ENCODE results near the gene KIZ. TPM values are rescaled to one million over a fixed set of nuclear protein-coding genes. Genes with fewer than 3 reads are reported as not detected.

The KIZ gene, protein sequence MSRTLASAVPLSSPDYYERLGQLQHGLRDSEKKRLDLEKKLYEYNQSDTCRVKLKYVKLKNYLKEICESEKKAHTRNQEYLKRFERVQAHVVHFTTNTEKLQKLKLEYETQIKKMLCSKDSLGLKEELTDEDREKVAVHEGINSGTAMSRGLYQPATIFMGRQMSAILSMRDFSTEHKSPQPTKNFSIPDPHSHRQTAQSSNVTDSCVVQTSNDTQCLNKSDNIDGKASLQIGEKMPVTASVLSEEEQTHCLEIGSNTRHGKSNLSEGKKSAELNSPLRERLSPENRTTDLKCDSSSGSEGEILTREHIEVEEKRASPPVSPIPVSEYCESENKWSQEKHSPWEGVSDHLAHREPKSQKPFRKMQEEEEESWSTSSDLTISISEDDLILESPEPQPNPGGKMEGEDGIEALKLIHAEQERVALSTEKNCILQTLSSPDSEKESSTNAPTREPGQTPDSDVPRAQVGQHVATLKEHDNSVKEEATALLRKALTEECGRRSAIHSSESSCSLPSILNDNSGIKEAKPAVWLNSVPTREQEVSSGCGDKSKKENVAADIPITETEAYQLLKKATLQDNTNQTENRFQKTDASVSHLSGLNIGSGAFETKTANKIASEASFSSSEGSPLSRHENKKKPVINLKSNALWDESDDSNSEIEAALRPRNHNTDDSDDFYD
- 10 to 100 TPM in 1 of 2 donors, 1 to 10 TPM in 1; 9.7 to 10.5 TPM for total RNA-seq

DNA sequence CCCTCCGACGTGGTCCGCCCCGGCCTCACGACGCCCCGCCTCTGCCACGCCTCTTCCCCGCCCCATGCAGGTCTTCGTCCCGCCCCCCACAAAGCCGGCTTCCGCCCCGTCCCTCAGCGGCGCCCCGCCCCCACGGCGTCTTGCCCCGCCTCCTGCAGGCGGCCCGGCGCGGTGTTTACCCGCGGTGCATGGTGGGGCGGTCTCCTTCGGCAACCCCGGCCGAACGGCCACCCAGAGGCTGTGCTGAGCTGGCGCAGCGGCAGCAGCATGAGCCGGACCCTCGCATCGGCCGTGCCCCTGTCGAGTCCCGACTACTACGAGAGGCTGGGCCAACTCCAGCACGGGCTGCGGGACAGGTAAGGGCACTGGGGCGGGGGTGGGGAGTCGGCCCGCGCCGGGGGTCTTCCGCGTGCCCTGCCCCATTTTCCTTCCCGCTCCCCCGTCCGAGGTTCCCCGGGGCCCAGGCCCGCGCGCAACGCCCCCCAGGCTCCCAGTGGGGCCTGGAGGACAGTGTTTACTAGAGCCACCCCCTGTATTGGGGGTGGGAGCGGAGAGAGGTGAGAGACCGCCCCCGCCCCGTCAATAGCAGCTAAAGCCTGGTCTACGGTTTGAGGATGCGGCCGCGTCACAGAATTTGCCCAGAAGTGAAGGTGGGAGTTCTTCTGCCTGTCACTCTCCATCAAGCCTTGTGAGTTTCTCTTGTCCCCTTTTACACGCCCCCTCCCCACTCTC lies at the start of gene KIZ:
Gene KIZ, plus strand, starts transcription at position 234 of the 732 bp plus-strand sequence. Its CDS starts 34 bp downstream, at position 268.
- Mint-ChIP-seq H3K36me3 (ENCODE audit: low read depth) (no peaks in the 10 kb centered on the region), H3K9me3 (no peaks in the 10 kb centered on the region), H3K4me3 (peak within 1 kb of the TSS; percentile 89), H3K4me1 (peaks cover 15% of the 10 kb centered on the region), H3K27me3 (peaks cover 7% of the 10 kb centered on the region), H3K27ac (peak within 1 kb of the TSS; percentile 81)
- ATAC-seq (replicated peaks), result peak; percentile 97

DNA sequence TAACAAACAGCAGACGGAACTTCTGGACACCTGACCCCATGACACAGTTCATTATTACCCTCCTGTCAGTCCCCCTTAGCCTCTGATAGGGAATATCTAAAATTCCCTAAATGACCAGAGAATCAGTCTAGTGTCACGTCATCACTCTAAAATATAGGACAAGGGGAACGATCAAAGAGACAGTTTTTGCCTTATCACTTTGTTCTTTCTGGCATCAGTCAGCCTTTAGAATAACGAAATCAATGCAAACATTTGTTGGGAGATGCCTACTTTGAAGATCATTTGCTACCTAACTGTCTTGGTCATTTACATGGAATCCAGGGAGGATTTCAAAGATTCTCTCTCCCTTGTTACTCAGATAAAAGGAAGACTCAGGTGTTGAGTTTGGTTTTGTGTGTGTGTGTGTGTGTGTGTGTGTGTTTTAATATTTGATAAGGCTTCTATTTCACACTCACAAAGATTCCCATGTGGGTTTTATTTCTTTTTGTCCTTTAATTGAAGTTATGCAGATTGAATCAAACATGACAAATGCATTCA lies 48.0 kb upstream of the KIZ start:
- Mint-ChIP-seq H3K4me3 (no peak overlapping the region), H3K27me3 (peaks cover 33% of the 10 kb centered on the region), H3K4me1 (no peaks in the 10 kb centered on the region), H3K9me3 (no peaks in the 10 kb centered on the region), H3K36me3 (ENCODE audit: low read depth) (no peaks in the 10 kb centered on the region), H3K27ac (no peak overlapping the region)
- ATAC-seq (replicated peaks), result no peak

DNA sequence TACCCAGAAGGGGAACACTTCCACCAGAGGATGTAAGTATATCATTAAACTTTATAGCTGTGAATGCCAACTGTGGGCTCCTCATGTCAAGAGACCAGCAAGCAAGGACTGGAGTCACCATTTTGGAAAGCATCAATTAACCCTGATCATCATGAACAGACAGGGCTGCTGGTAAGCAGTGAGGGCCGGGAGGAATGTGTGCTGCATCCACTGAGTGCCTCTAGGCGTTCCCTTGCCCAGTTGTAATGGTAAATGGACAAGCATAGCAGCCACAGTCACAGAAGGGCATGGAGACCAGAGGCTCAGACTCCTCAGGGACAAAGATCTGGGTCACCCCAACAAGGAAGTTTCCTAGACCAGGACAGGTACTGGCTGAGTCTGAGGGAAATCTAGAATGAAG lies 43.3 kb upstream of the KIZ start:
- Mint-ChIP-seq H3K9me3 (no peaks in the 10 kb centered on the region), H3K27ac (no peak overlapping the region), H3K27me3 (peaks cover 47% of the 10 kb centered on the region), H3K4me1 (no peaks in the 10 kb centered on the region), H3K4me3 (no peak overlapping the region), H3K36me3 (ENCODE audit: low read depth) (no peaks in the 10 kb centered on the region)
- ATAC-seq (replicated peaks), result no peak

DNA sequence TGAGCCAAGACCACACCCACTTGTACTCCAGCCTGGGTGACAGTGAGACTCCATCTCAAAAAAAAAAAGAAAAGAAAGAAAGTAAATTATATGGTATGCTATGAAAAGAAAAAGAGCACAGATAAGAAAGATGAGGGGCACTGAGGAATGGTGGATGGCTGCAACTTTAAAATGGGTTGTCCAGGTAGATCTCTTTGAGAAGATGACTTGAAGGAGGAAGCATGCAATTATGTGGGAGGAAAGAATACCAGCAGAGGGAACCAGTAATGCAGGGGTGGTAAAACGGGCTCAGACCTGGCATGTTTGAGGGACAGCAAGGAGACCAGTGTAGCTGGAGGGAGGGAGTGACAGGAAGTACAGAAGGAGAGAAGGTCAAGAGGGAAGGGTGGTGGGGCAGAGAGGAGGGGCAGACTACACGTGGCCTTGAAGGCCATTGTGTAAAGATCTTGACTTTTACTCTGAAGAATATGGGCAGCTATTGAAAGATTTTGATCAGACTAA lies 42.0 kb upstream of the KIZ start:
- Mint-ChIP-seq H3K27me3 (peaks cover 49% of the 10 kb centered on the region), H3K27ac (no peak overlapping the region), H3K4me1 (no peaks in the 10 kb centered on the region), H3K4me3 (no peak overlapping the region), H3K9me3 (no peaks in the 10 kb centered on the region), H3K36me3 (ENCODE audit: low read depth) (no peaks in the 10 kb centered on the region)
- ATAC-seq (replicated peaks), result no peak

DNA sequence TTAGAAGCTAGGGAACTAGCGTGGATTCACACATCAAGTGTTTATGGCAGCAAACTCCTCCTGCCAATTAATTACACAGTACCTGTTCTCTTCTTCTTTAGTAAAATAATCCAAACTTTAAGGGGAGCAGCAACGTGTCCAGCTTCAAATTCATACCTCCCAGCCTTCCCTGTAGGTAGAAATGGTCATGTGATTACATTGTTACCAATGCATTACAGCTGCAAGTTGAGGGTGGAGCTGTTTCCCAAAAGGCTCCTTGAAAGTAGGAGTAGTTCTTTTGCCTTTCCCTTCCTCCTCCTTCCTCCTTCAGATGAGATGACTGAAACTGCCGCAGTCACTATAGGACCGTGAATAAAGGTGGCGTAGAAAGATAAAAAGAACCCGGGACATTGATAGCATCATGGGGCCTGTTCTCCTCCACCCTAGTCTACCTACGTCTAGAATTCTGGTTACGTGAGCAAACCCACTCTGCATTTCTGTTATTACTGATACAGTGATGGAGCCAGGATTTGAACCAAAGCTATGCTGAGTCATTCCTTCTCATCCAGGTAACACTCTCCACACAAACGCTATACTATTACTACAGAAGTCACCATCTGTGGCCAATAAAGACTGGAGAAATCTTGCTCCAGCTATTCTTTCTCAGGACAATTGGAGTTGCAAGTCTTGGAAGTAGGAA lies 37.9 kb upstream of the KIZ start:
- ATAC-seq (replicated peaks), result no peak
- no peaks in the 10 kb centered on the region for H3K9me3 Mint-ChIP-seq
- no peaks in the 10 kb centered on the region for H3K36me3 Mint-ChIP-seq (ENCODE audit: low read depth)
- peaks cover 70% of the 10 kb centered on the region for H3K27me3 Mint-ChIP-seq
- H3K4me1 Mint-ChIP-seq, result no peaks in the 10 kb centered on the region
- no peak overlapping the region for H3K4me3 Mint-ChIP-seq
- H3K27ac Mint-ChIP-seq, result no peak overlapping the region

DNA sequence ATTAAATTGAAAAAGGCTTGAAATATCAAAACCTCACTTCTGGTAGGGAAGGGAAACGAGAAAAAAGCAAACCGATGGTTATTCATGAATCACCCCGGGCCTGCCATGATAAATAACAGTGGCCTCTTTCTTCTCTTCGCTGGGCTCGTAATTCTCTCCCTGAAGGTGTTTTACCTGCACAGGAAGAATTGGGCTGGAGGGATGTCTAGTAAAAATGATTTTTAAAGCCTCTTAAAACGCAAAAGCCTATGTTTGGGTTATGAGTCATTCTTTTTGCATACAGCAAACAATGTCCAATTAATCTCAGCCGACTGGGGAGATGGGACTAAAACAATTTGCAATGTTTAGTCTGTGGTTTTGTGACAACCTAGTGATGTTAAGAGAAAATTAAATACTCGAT lies 36.5 kb upstream of the KIZ start:
- Mint-ChIP-seq H3K27me3 (peaks cover 76% of the 10 kb centered on the region), H3K36me3 (ENCODE audit: low read depth) (no peaks in the 10 kb centered on the region), H3K9me3 (no peaks in the 10 kb centered on the region), H3K4me3 (no peak overlapping the region), H3K27ac (no peak overlapping the region), H3K4me1 (no peaks in the 10 kb centered on the region)
- no peak for ATAC-seq (replicated peaks)

DNA sequence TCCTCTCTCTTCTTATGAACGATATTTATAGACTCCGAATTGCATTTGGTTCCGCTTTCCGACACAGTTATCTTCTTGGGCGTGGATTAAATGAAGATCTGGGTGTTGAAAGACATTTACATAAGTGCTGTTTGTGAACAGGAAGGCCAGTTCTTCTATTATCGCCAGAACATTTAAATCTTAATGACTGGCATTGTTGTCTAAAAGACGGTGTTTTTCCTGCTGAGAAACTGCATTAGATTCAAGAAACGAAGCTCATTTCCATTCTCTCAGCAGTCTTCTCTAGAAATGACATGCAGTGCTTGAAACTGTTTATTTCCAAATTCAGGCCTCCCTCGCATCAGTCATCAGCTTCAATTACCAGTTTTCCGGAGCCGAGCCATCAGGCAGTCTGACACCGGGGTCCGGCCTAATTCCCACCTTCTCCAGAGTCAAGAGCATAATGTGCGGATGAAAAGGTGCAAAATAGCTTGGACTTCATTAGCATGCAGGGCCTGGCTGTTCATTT lies 35.7 kb upstream of the KIZ start:
- Mint-ChIP-seq H3K4me3 (no peak overlapping the region), H3K36me3 (ENCODE audit: low read depth) (no peaks in the 10 kb centered on the region), H3K4me1 (no peaks in the 10 kb centered on the region), H3K9me3 (no peaks in the 10 kb centered on the region), H3K27me3 (peaks cover 74% of the 10 kb centered on the region), H3K27ac (no peak overlapping the region)
- no peak for ATAC-seq (replicated peaks)

DNA sequence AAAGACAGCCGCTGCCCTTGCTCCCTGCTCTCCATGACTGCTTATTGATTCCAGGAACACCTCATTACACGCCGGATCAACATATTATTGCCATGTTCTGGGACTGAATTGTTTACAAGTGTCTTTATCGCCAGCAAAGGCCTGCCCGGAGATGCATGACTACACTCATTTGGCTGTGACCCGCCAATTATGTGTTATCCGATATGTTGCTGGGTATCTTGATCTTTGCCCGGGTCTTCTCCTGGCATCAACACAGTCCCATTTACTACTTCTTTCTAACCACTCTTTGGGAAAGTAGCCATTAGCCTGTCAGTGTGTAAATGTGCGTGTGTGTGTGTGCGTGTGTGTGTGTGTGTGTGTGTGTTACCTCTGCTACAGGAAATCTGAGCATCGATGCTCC lies 35.2 kb upstream of the KIZ start:
- H3K27ac Mint-ChIP-seq, result no peak overlapping the region
- H3K9me3 Mint-ChIP-seq, result no peaks in the 10 kb centered on the region
- no peak overlapping the region for H3K4me3 Mint-ChIP-seq
- H3K36me3 Mint-ChIP-seq (ENCODE audit: low read depth), result no peaks in the 10 kb centered on the region
- ATAC-seq (replicated peaks), result no peak
- peaks cover 73% of the 10 kb centered on the region for H3K27me3 Mint-ChIP-seq
- no peaks in the 10 kb centered on the region for H3K4me1 Mint-ChIP-seq

DNA sequence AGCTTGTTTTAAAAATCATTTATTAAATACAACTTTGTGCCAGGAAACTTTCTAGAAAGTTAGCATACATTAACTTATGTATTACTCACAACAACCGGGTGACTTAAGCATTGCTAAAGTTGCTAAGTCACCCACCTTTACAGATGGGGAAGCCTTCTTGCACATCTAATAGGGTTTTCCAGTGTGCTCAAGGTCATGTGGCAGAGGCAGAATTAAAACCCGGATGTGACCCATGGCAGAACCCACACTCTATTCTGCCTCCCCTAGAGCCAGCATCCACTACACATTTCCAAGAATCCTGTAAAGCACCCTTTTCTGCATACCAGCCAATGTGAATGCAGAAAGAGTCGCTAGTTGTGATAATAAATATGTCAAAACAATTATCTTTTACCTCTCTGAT lies 33.1 kb upstream of the KIZ start:
- Mint-ChIP-seq H3K9me3 (no peaks in the 10 kb centered on the region), H3K27me3 (peaks cover 80% of the 10 kb centered on the region), H3K27ac (no peak overlapping the region), H3K4me3 (no peak overlapping the region), H3K36me3 (ENCODE audit: low read depth) (no peaks in the 10 kb centered on the region), H3K4me1 (no peaks in the 10 kb centered on the region)
- no peak for ATAC-seq (replicated peaks)

DNA sequence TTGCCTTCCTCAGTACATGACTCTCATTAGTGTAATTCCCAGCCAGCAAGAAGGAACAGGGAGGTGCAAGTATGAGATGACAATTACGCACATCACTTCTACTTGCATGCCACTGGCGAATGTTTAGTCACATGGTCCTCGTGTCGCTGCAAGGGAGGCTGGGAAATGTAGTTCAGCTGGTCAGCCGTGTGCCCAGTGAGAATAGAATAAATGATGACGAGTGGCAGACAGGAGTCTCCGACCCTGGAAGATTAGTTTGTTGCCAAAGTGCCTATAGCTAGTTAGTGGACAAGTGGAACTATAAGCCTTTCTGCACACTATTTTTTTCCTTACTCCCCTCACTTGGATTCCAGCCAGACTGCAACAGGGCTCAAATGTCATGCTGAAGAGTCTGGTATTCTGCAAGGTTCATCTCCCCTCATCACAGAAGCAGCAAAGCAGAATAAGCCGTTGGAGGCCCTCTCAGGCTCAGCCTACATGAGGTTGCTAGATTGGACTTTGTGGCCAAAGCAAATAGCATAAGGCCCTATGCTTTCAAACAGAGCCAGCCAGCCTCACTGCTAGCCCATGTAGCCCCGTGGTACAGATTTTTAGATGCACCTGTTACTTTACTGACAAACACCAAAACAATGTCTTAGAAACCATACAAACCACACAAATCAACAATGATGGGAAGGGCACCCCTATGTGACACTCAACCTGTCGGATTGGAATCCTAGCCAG lies 29.4 kb upstream of the KIZ start:
- H3K4me3 Mint-ChIP-seq, result no peak overlapping the region
- H3K27ac Mint-ChIP-seq, result no peak overlapping the region
- ATAC-seq (replicated peaks), result peak; percentile 41
- no peaks in the 10 kb centered on the region for H3K9me3 Mint-ChIP-seq
- H3K36me3 Mint-ChIP-seq (ENCODE audit: low read depth), result peaks cover 5% of the 10 kb centered on the region
- H3K27me3 Mint-ChIP-seq, result peaks cover 68% of the 10 kb centered on the region
- H3K4me1 Mint-ChIP-seq, result peaks cover 6% of the 10 kb centered on the region

DNA sequence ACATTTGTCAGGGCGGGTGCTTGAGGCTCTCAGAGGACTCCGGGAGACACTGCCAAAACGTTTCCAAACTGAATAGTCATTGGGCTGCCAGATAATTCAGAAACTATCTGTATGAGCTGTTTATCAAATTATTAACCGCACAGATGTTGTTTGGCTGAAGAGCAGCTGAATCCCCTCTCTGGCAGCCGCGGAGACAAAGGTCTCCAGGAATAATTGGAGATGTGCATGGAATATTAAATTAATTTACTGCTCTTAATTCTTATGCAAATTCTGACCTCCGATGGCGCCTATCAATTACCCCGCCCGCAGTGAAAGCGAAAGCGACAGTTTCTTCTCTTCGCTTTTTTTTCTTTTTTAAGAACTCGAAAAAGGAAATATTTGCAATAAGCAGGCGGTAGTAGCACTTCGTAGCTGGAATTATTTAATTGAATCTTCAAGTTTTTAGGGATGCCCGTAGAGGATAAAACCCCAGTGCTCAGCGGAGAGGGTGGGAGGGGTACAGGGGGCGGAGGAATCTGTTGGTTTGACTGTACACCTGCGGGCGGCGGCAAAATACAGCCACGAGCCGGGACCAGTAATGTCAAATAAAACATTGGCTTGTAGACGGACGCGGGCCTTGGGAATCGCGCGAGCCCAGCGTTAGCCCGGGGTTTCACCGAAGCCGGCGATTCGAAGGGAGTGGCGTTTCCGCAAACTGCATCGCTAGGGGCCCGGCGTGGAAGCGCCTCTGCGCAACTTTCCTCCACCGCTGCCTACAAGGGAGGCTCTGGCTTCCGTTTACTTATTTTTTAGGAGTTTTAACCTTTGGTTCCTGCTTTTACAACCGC lies 25.9 kb upstream of the KIZ start:
- Mint-ChIP-seq H3K4me1 (peaks cover 10% of the 10 kb centered on the region), H3K4me3 (peak overlapping the region; percentile 88), H3K36me3 (ENCODE audit: low read depth) (peaks cover 5% of the 10 kb centered on the region), H3K27ac (no peak overlapping the region), H3K27me3 (peaks cover 62% of the 10 kb centered on the region), H3K9me3 (no peaks in the 10 kb centered on the region)
- peak; percentile 54 for ATAC-seq (replicated peaks)

DNA sequence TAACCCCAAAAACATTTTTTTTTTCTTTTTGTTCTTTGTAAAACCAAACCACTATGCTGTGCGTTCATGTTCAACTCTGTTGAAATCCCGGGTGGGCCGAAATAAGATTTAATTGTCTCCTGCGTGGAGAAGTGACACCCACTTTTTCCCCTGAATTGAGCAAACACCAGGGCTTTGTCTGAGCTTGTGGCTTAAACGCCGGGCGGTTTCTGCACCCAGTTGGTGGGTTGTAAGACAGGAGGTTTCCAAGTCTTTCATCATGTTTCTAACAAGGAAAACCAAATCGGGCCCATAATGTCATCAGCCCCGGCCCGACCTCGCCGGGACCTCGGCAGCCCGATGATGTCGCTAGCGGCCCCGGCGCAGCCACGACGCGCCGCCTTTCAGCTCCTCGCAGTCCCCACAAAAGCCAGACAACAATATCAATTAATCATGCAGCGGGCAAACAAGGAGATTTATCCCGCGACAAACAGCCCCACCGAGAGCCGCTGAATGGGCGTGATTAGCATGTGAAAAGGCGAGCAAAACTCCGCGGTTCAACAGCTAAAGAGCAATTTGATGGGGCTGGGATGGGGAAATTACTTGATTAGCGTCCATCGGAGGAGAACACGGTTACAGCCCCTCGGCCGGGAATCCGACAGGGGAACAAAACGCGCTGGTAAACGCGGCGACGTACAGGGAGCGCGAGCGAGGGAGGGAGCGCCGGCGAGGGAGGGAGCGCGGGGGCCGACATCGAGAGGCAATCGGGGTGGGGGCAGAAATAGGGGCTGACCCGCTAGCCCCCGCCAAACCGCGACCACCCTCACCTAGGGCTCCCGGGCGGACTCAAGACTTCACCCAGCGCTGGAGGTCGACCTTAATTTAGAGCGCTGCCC lies 25.1 kb upstream of the KIZ start:
- no peak for ATAC-seq (replicated peaks)
- Mint-ChIP-seq H3K4me3 (peak overlapping the region; percentile 88), H3K36me3 (ENCODE audit: low read depth) (peaks cover 5% of the 10 kb centered on the region), H3K4me1 (peaks cover 10% of the 10 kb centered on the region), H3K27ac (no peak overlapping the region), H3K9me3 (no peaks in the 10 kb centered on the region), H3K27me3 (peaks cover 58% of the 10 kb centered on the region)
